Sigmoid colon (tissue), 4 donors: Measurements from ENCODE around the gene KIF13A.

ENCODE experiments used
- CTCF ChIP-seq, 4 experiments: fragments of 450-650 bp in 3 of 4; fragments of 200-600 bp in 1 of 4; IDR thresholded peaks; one replicate each; pipeline ENCODE4 v1.5.1; 2016 to 2019; ENCODE audit warnings: antibody characterized with exemption in 4 of 4, mild to moderate bottlenecking in 3 of 4, moderate library complexity in 2 of 4
- EP300 ChIP-seq, 4 donors: sonication (generic); formaldehyde crosslinking; IDR thresholded peaks; one replicate each; pipeline ENCODE4 v1.6.1; 2017; ENCODE audit warnings: antibody characterized with exemption in 4 of 4
- POLR2A ChIP-seq, 2 donors: fragments of 450-650 bp; IDR thresholded peaks; one replicate each; pipeline ENCODE4 v1.6.1; 2016; ENCODE audit warnings: antibody characterized with exemption in 2 of 2, mild to moderate bottlenecking in 2 of 2, moderate library complexity in 2 of 2
- POLR2AphosphoS5 ChIP-seq, 4 donors: sonication (generic); formaldehyde crosslinking; IDR thresholded peaks; one replicate each; pipeline ENCODE4 v1.6.1; 2017; ENCODE audit warnings: antibody characterized with exemption in 4 of 4

- no peak for TF ChIP-seq CTCF (IDR thresholded peaks at IDR 0.05)
- no peak for TF ChIP-seq EP300 (IDR thresholded peaks at IDR 0.05)
- TF ChIP-seq POLR2A (IDR thresholded peaks at IDR 0.05), result no peak
- no peak for TF ChIP-seq POLR2AphosphoS5 (IDR thresholded peaks at IDR 0.05)
Observed at GRCh38 chr6:17729223-17730077, 258.0 kb downstream of the KIF13A start.
